ENCODE measurements around the gene PTPN9. TPM values are rescaled to one million over a fixed set of nuclear protein-coding genes. Genes with fewer than 3 reads are reported as not detected.

PTPN9 gene
- total and polyA plus RNA-seq, 2 of the 13 experiments (the other 11 are each of a cell fraction or from before 2014, with no cell fraction given): 16.6 to 19.9 TPM

- no peaks in the 10 kb centered on the region for H3K36me3 ChIP-seq (replicated peaks in 1 of 2; ENCODE audit: control insufficient read depth in 1 of 2, insufficient read depth in 2 of 2, low read length in 2 of 2)
- H3K4me1 ChIP-seq (ENCODE audit: insufficient read depth, low read length): peaks cover 43% of the 10 kb centered on the region
- peak overlapping the region; percentile 89 for H3K27ac ChIP-seq (ENCODE audit: extremely low read length, insufficient read depth, low read length)
- FAIRE-seq (no peak), ATAC-seq (peak; percentile 16), DNase-seq (ENCODE audit: low spot score) (peak; percentile 69)
- peaks cover 11% of the 10 kb centered on the region for H3K79me2 ChIP-seq (ENCODE audit: insufficient read depth, low read length)
- intact Hi-C loops (cut with micrococcal nuclease; ENCODE audit: unreplicated experiment): no loop called here
- CTCF ChIA-PET (ENCODE audit: low intra/inter-chr PET ratio, low total read pairs): no interaction called here
- peak overlapping the region; percentile 75 for H2AFZ ChIP-seq (ENCODE audit: low read length)
- in situ Hi-C loops (cut with HindIII; ENCODE audit: extremely low pct_ligation_motif_present, low pct_unique_long_range_greater_than_20kb): no loop called here
- H4K20me1 ChIP-seq (ENCODE audit: insufficient read depth, low read length): peaks cover 7% of the 10 kb centered on the region
- no TSS peak for BruUV-seq (replicated peaks)
- H3K4me3 ChIP-seq (replicated peaks in 1 of 3; ENCODE audit: insufficient read depth in 1 of 3, low read depth in 2 of 3, low read length in 3 of 3): peak overlapping the region; percentile 91 to 93 (median 93)
- 0% methylated on average over 14 of the region's 48 CpGs for WGBS (ENCODE audit: low lambda C conversion rate)
- POLR2A ChIA-PET: interaction anchor here (0.6 to 7.8 kb wide), 14 partner anchors 9 to 283 kb away, joined by 3 to 185 read pairs (median 3); partner anchors contain the start of genes IMP3, MAN2C1, PTPN9 and SNX33
- H3K9me3 ChIP-seq (ENCODE audit: low read length): no peaks in the 10 kb centered on the region
- peak overlapping the region; percentile 90 for H3K9ac ChIP-seq (ENCODE audit: insufficient read depth, low read depth, low read length)
- no peaks in the 10 kb centered on the region; a peak in 1 of 5 replicates for H3K27me3 ChIP-seq (ENCODE audit: control insufficient read depth in 1 of 2, insufficient read depth in 2 of 2, low read length in 2 of 2)
- peak overlapping the region; percentile 92 for H3K4me2 ChIP-seq (ENCODE audit: low read depth, low read length)
- TF ChIP-seq ZNF816 (CRISPR knock-in tag; IDR thresholded peaks at IDR 0.05; ENCODE audit: borderline replicate concordance) (no peak), NFYB (CRISPR knock-in tag; IDR thresholded peaks at IDR 0.05) (peak; percentile 75), ZNF383 (CRISPR knock-in tag; IDR thresholded peaks at IDR 0.05; ENCODE audit: borderline replicate concordance) (no peak), KLF6 (CRISPR knock-in tag; IDR thresholded peaks at IDR 0.05) (no peak), ZBTB39 (CRISPR knock-in tag; IDR thresholded peaks at IDR 0.05) (no peak), EEA1 (CRISPR knock-in tag; IDR thresholded peaks at IDR 0.05; ENCODE audit: borderline replicate concordance) (no peak), ZNF496 (CRISPR knock-in tag; IDR thresholded peaks at IDR 0.05; ENCODE audit: insufficient replicate concordance) (no peak), SMARCE1 (IDR thresholded peaks at IDR 0.05; ENCODE audit: borderline replicate concordance) (no peak), RAD51 (IDR thresholded peaks at IDR 0.05; ENCODE audit: borderline replicate concordance) (no peak), TAF1 (CRISPR knock-in tag; IDR thresholded peaks at IDR 0.05) (peak; percentile 12), ZBTB34 (CRISPR knock-in tag; IDR thresholded peaks at IDR 0.05) (no peak), PREB (CRISPR knock-in tag; IDR thresholded peaks at IDR 0.05) (no peak), SAP130 (CRISPR knock-in tag; IDR thresholded peaks at IDR 0.05; ENCODE audit: low read depth) (peak; percentile 70; the same call in 1 of the 2 replicates), ZNF3 (CRISPR knock-in tag; IDR thresholded peaks at IDR 0.05) (no peak), ZNF788 (CRISPR knock-in tag; IDR thresholded peaks at IDR 0.05; ENCODE audit: borderline replicate concordance) (no peak), EP300 (IDR thresholded peaks at IDR 0.05; ENCODE audit: low read depth in 2 of 2, low read length in 2 of 2) (no peak), EP300 (CRISPR knock-in tag; IDR thresholded peaks at IDR 0.05; ENCODE audit: borderline replicate concordance) (no peak), TSC22D2 (CRISPR knock-in tag; IDR thresholded peaks at IDR 0.05; ENCODE audit: borderline replicate concordance) (no peak), RFXAP (CRISPR knock-in tag; IDR thresholded peaks at IDR 0.05; ENCODE audit: borderline replicate concordance) (no peak), TCF7L2 (IDR thresholded peaks at IDR 0.05; ENCODE audit: low read depth, low read length) (no peak)
- TF ChIP-seq, protein P1, sequence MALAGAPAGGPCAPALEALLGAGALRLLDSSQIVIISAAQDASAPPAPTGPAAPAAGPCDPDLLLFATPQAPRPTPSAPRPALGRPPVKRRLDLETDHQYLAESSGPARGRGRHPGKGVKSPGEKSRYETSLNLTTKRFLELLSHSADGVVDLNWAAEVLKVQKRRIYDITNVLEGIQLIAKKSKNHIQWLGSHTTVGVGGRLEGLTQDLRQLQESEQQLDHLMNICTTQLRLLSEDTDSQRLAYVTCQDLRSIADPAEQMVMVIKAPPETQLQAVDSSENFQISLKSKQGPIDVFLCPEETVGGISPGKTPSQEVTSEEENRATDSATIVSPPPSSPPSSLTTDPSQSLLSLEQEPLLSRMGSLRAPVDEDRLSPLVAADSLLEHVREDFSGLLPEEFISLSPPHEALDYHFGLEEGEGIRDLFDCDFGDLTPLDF (CRISPR knock-in tag; IDR thresholded peaks at IDR 0.05): no peak
Observed at GRCh38 chr15:75455424-75455981, 123.6 kb downstream of the PTPN9 start.

Measured in HepG2 (cell line).